SK-N-SH (cell line): ENCODE data around the gene IFI27L1.

ENCODE experiments used
- NRF1 ChIP-seq: IDR thresholded peaks from 2 replicates; pipeline ENCODE4 v1.6.1; 2012; ENCODE audit warnings: low read depth, mild to moderate bottlenecking, low read length
- SIN3A ChIP-seq: IDR thresholded peaks from 2 replicates; pipeline ENCODE4 v1.6.1; 2012; ENCODE audit warnings: low read depth, mild to moderate bottlenecking, low read length, moderate library complexity, borderline replicate concordance
- TF ChIP-seq, protein P1 (sequence below): fragments of 200-600 bp; sonication (generic); IDR thresholded peaks from 2 replicates; pipeline ENCODE4 v1.6.1; 2017; ENCODE audit warnings: antibody characterized with exemption, mild to moderate bottlenecking, moderate library complexity
- TF ChIP-seq, protein P2 (sequence below): IDR thresholded peaks from 2 replicates; pipeline ENCODE4 v1.4.0; 2012; ENCODE audit warnings: low read depth, borderline replicate concordance
- TF ChIP-seq, protein P3 (sequence below): IDR thresholded peaks from 2 replicates; pipeline ENCODE4 v1.4.0; 2012; ENCODE audit warnings: low read depth
- TF ChIP-seq, protein P4 (sequence below): IDR thresholded peaks from 2 replicates; pipeline ENCODE4 v1.6.1; 2012; ENCODE audit warnings: mild to moderate bottlenecking, low read depth, low read length, moderate library complexity

DNA sequence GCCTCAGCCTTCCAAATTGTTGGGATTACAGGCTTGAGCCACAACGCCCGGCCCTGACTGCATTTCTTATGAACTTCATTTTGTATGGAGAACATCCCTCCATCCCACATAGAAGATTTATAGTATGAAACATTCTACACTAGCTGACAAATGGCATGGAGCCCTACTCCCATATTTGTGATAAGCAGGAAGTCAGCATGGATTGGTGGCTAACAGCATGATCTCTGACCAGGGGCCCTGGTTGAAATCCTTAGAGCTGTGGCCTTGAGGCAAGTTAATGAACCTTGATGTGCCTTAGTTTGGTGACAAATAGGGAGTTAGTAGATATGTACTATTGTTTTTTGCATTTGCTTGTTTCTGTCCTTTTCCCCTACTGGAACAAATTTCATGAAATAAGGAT lies 12.3 kb downstream of the IFI27L1 start:
- TF ChIP-seq, protein P1, sequence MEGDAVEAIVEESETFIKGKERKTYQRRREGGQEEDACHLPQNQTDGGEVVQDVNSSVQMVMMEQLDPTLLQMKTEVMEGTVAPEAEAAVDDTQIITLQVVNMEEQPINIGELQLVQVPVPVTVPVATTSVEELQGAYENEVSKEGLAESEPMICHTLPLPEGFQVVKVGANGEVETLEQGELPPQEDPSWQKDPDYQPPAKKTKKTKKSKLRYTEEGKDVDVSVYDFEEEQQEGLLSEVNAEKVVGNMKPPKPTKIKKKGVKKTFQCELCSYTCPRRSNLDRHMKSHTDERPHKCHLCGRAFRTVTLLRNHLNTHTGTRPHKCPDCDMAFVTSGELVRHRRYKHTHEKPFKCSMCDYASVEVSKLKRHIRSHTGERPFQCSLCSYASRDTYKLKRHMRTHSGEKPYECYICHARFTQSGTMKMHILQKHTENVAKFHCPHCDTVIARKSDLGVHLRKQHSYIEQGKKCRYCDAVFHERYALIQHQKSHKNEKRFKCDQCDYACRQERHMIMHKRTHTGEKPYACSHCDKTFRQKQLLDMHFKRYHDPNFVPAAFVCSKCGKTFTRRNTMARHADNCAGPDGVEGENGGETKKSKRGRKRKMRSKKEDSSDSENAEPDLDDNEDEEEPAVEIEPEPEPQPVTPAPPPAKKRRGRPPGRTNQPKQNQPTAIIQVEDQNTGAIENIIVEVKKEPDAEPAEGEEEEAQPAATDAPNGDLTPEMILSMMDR, result no peak
- TF ChIP-seq SIN3A (no peak), NRF1 (no peak)
- TF ChIP-seq, protein P2, sequence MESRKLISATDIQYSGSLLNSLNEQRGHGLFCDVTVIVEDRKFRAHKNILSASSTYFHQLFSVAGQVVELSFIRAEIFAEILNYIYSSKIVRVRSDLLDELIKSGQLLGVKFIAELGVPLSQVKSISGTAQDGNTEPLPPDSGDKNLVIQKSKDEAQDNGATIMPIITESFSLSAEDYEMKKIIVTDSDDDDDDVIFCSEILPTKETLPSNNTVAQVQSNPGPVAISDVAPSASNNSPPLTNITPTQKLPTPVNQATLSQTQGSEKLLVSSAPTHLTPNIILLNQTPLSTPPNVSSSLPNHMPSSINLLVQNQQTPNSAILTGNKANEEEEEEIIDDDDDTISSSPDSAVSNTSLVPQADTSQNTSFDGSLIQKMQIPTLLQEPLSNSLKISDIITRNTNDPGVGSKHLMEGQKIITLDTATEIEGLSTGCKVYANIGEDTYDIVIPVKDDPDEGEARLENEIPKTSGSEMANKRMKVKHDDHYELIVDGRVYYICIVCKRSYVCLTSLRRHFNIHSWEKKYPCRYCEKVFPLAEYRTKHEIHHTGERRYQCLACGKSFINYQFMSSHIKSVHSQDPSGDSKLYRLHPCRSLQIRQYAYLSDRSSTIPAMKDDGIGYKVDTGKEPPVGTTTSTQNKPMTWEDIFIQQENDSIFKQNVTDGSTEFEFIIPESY, result no peak
- TF ChIP-seq, protein P3, sequence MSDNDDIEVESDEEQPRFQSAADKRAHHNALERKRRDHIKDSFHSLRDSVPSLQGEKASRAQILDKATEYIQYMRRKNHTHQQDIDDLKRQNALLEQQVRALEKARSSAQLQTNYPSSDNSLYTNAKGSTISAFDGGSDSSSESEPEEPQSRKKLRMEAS, result no peak
- TF ChIP-seq, protein P4, sequence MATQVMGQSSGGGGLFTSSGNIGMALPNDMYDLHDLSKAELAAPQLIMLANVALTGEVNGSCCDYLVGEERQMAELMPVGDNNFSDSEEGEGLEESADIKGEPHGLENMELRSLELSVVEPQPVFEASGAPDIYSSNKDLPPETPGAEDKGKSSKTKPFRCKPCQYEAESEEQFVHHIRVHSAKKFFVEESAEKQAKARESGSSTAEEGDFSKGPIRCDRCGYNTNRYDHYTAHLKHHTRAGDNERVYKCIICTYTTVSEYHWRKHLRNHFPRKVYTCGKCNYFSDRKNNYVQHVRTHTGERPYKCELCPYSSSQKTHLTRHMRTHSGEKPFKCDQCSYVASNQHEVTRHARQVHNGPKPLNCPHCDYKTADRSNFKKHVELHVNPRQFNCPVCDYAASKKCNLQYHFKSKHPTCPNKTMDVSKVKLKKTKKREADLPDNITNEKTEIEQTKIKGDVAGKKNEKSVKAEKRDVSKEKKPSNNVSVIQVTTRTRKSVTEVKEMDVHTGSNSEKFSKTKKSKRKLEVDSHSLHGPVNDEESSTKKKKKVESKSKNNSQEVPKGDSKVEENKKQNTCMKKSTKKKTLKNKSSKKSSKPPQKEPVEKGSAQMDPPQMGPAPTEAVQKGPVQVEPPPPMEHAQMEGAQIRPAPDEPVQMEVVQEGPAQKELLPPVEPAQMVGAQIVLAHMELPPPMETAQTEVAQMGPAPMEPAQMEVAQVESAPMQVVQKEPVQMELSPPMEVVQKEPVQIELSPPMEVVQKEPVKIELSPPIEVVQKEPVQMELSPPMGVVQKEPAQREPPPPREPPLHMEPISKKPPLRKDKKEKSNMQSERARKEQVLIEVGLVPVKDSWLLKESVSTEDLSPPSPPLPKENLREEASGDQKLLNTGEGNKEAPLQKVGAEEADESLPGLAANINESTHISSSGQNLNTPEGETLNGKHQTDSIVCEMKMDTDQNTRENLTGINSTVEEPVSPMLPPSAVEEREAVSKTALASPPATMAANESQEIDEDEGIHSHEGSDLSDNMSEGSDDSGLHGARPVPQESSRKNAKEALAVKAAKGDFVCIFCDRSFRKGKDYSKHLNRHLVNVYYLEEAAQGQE, result no peak
